ENCODE measurements around the gene EPC1.

Gene EPC1

DNA sequence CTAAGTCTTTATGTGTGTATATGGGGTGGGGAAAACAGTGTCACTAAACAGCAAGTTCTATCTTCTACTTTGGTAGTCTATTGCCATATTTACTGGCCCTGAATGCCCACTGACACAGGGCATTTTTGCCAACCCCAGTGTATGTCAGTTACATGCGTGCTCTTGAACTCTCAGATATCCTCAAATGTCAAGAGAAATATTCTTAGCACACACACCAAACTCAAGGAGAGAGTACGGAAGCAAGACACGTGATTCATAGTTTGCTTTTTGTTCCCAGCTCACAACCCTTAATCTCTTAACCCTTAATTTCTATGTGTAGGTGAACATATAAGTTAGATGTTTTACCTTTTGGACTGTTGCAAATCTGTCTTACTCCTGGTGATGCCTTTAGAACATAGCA lies 39.3 kb downstream of the EPC1 start:
- TF ChIP-seq, protein P1, sequence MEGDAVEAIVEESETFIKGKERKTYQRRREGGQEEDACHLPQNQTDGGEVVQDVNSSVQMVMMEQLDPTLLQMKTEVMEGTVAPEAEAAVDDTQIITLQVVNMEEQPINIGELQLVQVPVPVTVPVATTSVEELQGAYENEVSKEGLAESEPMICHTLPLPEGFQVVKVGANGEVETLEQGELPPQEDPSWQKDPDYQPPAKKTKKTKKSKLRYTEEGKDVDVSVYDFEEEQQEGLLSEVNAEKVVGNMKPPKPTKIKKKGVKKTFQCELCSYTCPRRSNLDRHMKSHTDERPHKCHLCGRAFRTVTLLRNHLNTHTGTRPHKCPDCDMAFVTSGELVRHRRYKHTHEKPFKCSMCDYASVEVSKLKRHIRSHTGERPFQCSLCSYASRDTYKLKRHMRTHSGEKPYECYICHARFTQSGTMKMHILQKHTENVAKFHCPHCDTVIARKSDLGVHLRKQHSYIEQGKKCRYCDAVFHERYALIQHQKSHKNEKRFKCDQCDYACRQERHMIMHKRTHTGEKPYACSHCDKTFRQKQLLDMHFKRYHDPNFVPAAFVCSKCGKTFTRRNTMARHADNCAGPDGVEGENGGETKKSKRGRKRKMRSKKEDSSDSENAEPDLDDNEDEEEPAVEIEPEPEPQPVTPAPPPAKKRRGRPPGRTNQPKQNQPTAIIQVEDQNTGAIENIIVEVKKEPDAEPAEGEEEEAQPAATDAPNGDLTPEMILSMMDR (IDR thresholded peaks at IDR 0.05; ENCODE audit: low read depth, low read length) = no peak
- H3K4me3 ChIP-seq (ENCODE audit: low read depth, low read length) = no peak overlapping the region

DNA sequence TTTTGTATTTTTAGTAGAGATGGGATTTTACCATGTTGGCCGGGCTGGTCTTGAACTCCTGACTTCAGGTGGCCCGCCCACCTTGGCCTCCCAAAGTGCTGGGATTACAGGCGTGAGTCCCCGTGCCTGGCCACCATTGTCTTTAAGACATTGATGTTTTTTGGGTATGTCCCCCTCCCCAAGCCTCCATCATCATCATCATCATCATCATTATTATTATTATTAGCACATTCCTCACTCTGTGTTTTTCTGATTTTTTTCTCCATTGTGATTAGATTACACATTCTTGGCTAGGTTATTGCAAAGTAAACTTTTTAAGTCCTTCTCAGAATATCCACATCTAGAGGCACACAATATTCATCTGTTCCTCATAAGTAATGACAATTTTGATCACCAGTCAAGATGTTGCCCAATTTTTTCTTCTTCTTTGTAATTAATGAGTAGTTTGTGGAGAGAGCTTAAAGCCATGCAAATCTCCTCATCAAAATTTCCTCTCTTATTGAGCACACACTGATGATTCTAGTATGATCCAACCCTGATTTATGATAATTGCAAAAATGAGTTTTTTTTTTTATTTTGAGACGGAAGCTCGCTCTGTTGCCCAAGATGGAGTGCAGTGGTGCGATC lies 47.5 kb downstream of the EPC1 start:
- H3K4me3 ChIP-seq (ENCODE audit: low read depth, low read length) = no peak overlapping the region
- TF ChIP-seq, protein P1 (IDR thresholded peaks at IDR 0.05; ENCODE audit: low read depth, low read length) = no peak

DNA sequence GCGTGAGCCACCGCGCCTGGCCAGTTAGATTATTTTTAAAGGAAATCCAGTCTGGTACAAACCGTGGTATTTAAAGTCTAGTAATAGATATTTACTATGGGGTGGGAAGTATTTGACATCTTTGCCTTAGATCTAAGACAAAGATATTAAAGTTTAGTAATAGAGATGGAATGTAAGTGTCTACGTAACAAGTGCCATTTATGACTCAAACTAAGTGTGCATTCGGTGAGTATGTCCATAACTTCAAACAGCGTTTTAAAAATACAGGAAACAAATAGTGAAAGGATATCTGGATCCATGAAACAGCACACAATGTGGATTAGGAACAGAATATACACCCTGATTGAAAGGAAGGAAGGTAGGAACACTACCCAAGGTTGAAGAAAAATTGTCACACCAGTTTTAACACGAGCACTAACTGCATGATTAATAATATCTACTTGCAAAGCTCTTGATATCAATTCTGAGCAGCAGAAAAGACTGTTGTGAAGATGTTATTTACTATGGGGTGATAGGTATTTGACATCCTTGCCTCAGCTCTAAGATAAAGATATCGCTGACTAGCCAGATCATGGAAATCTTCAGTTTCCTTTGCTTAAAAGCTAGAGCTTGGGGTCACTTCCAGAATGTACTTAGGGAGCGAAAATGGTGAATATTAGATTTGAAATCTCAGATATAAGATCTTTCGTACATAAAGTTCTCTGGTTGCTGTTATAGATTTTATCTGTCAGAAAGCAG lies 48.7 kb downstream of the EPC1 start:
- H3K4me3 ChIP-seq (ENCODE audit: low read depth, low read length) = no peak overlapping the region
- TF ChIP-seq, protein P1 (IDR thresholded peaks at IDR 0.05; ENCODE audit: low read depth, low read length) = no peak

DNA sequence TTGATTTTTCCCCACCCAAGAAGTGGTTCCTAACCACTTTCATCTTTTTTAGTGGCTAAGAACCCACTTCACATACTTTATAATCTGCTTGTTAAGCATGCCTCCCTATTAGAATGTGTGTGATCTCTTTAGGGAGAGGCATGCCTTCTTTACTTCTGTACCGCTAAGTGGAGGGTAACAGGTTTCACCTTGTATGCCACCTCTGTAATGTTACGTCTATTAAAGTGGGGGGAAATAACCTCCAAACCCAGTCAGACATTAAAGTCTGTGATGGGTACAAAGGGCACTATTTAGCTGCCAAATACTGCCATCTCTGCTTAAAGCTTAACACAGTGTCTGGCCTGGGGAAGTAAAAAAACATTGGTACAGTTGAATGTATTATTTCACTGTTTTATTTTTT lies 51.9 kb downstream of the EPC1 start:
- no peak overlapping the region for H3K4me3 ChIP-seq (ENCODE audit: low read depth, low read length)
- TF ChIP-seq, protein P1 (IDR thresholded peaks at IDR 0.05; ENCODE audit: low read depth, low read length) = no peak

DNA sequence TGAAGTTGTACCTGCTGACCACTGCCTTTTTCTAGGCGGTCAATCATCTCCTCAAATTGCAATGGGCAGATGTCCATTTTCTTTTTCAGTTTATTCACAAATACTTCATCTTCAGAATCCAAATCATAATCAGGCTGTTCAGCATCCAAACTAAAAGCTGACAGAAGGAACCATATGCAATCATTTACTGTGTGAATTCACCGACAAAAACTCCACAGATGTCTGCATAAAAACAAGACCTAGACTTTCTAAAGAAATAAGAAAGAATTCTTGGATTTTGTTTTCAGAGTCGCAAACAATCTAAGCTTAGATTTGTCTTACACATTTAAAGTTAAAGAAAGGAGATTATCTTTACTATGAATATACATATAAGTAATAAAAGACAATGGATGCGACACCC lies 53.4 kb downstream of the EPC1 start:
- no peak overlapping the region for H3K4me3 ChIP-seq (ENCODE audit: low read depth, low read length)
- TF ChIP-seq, protein P1 (IDR thresholded peaks at IDR 0.05; ENCODE audit: low read depth, low read length) = no peak

DNA sequence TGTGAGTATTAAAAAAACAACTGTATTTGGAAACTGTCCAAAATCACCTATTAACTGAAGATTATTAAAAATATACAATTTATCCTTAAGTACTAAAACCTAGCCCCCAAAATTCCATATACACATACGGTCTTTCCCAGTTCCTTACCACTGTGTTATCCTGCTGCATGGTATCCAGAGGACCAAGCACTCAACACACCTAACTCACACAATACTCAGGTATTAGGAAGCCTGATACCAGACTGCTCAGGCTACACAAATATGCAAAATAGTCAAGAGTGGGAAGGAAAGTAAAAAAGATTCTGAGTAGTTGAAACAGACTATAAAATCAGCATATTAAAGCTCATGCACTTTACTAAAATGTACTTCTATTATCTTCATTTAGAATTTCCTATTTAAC lies 67.2 kb downstream of the EPC1 start:
- no peak overlapping the region for H3K4me3 ChIP-seq (ENCODE audit: low read depth, low read length)
- TF ChIP-seq, protein P1 (IDR thresholded peaks at IDR 0.05; ENCODE audit: low read depth, low read length) = no peak

DNA sequence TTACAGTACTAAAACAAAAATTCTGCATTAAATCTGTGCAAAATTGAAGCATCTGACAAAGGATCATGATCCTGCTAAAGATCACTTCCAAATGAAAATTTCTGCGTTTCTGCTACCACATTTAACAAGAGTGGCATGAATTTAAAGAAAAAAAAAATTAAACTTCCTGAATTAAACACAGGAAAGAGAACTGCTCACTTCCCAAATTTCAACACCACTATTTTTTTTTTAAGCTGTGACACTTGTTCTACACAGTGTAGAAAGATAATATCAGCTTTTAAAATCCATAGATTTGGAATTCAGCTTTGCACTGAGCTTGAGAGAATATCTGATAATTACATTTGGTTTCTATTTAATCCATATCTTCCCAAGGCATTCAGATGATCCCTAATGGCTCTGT lies 73.6 kb downstream of the EPC1 start:
- TF ChIP-seq, protein P1 (IDR thresholded peaks at IDR 0.05; ENCODE audit: low read depth, low read length) = no peak

More for the DNA sequence above, 73.6 kb downstream of the EPC1 start:
- H3K4me3 ChIP-seq (ENCODE audit: low read depth, low read length) = no peak overlapping the region
